Subcutaneous adipose tissue (tissue), 4 donors: ENCODE data around the gene MRAS. TPM values are rescaled to one million over a fixed set of nuclear protein-coding genes. Genes with fewer than 3 reads are reported as not detected.

Experiments
- CTCF ChIP-seq: fragments of 450-650 bp; IDR thresholded peaks from one replicate; pipeline ENCODE4 v1.5.1; 2016; ENCODE audit warnings: low read depth, mild to moderate bottlenecking, control low read depth, antibody characterized with exemption, moderate library complexity
- total RNA-seq, 4 donors: library from RNA; depleted of rRNA; stranded (reverse); fragments of >200 nt; gene quantifications; one replicate each; pipeline ENCODE4 v1.1.0, GENCODE V29; 2016

MRAS gene
- total RNA-seq, 4 donors from 2014 or later = 121 to 219 (median 148) TPM

GRCh38 chr3:138440121-138440521 lies 91.7 kb downstream of the MRAS start:
- no peak for TF ChIP-seq CTCF

- TF ChIP-seq CTCF = no peak
These were observed 92.2 kb downstream of the MRAS start for GRCh38 chr3:138440596-138440995.

GRCh38 chr3:138441256-138441655 lies 92.9 kb downstream of the MRAS start:
- no peak for TF ChIP-seq CTCF

GRCh38 chr3:138441742-138442141 lies 93.4 kb downstream of the MRAS start:
- TF ChIP-seq CTCF = no peak

GRCh38 chr3:138442433-138442832 lies 94.1 kb downstream of the MRAS start:
- TF ChIP-seq CTCF = no peak

GRCh38 chr3:138443091-138443490 lies 94.7 kb downstream of the MRAS start:
- TF ChIP-seq CTCF = no peak

GRCh38 chr3:138443521-138444503 lies 95.4 kb downstream of the MRAS start:
- TF ChIP-seq CTCF = no peak
